Mesendoderm (in vitro differentiated cells): ENCODE measurements around the gene DUSP3.

Experiments
- DNase-seq: peaks from one replicate; pipeline ENCODE4 v3.0.0; 2013
- H2AK5ac ChIP-seq: 2 replicates; pipeline ENCODE4 v1.6.1; 2013; ENCODE audit warnings: low read length, inconsistent platforms
- H2BK120ac ChIP-seq: 2 replicates; pipeline ENCODE4 v1.6.1; 2013; ENCODE audit warnings: low read depth, mild to moderate bottlenecking, low read length, moderate library complexity, mixed read lengths
- H2BK15ac ChIP-seq: replicated peaks from 2 replicates; pipeline ENCODE4 v1.6.1; 2013; ENCODE audit warnings: low read depth, mild to moderate bottlenecking, moderate library complexity
- H2BK5ac ChIP-seq: 2 replicates; pipeline ENCODE4 v1.6.1; 2013; ENCODE audit warnings: low read length, inconsistent platforms
- H3K18ac ChIP-seq: 2 replicates; pipeline ENCODE4 v1.6.1; 2013; ENCODE audit warnings: mild to moderate bottlenecking, low read length, mixed read lengths
- H3K23ac ChIP-seq: one replicate; pipeline ENCODE4 v1.6.1; 2013; ENCODE audit warnings: low read length
- H3K27ac ChIP-seq: 2 replicates; pipeline ENCODE4 v1.5.1; 2013; ENCODE audit warnings: low read depth, mild to moderate bottlenecking, inconsistent platforms, low read length, moderate library complexity
- H3K27me3 ChIP-seq: 2 replicates; pipeline ENCODE4 v1.6.1; 2013; ENCODE audit warnings: low read length, control low read depth, mild to moderate bottlenecking, inconsistent platforms; ENCODE audit not compliant: insufficient read depth, poor library complexity
- H3K36me3 ChIP-seq: 2 replicates; pipeline ENCODE4 v1.6.1; 2013; ENCODE audit warnings: low read length, inconsistent platforms; ENCODE audit not compliant: control insufficient read depth, insufficient read depth
- H3K4ac ChIP-seq: one replicate; pipeline ENCODE4 v1.6.1; 2013; ENCODE audit warnings: low read depth, mild to moderate bottlenecking, low read length, moderate library complexity
- H3K4me1 ChIP-seq: 2 replicates; pipeline ENCODE4 v1.6.1; 2013; ENCODE audit warnings: low read depth, low read length, inconsistent platforms; ENCODE audit not compliant: control insufficient read depth
- H3K4me2 ChIP-seq: 2 replicates; pipeline ENCODE4 v1.6.1; 2013; ENCODE audit warnings: low read length
- H3K4me3 ChIP-seq: 2 replicates; pipeline ENCODE4 v1.5.1; 2013; ENCODE audit warnings: mild to moderate bottlenecking, low read length
- H3K56ac ChIP-seq: one replicate; pipeline ENCODE4 v1.6.1; 2013; ENCODE audit warnings: low read length
- H3K79me1 ChIP-seq: 2 replicates; pipeline ENCODE4 v1.6.1; 2013; ENCODE audit warnings: low read length, inconsistent platforms
- H3K79me2 ChIP-seq: 2 replicates; pipeline ENCODE4 v1.6.1; 2013; ENCODE audit warnings: mild to moderate bottlenecking, low read length; ENCODE audit not compliant: control insufficient read depth, insufficient read depth
- H3K9ac ChIP-seq: 2 replicates; pipeline ENCODE4 v1.6.1; 2013; ENCODE audit warnings: low read length, inconsistent platforms
- H4K5ac ChIP-seq: one replicate; pipeline ENCODE4 v1.6.1; 2013; ENCODE audit warnings: low read length
- H4K8ac ChIP-seq: one replicate; pipeline ENCODE4 v1.6.1; 2013; ENCODE audit warnings: low read depth, mild to moderate bottlenecking, control low read depth, low read length, moderate library complexity
- WGBS: extraction: QIAGEN DNeasy Blood & Tissue Kit; methylation state at CpG from one replicate; pipeline ENCODE4 v1.1.7; 2013; ENCODE audit warnings: low lambda C conversion rate, missing lambda C conversion rate; ENCODE audit not compliant: insufficient coverage; ENCODE audit errors: extremely low coverage; 5-methylcytosine and 5-hydroxymethylcytosine counted together

Gene DUSP3

DNA sequence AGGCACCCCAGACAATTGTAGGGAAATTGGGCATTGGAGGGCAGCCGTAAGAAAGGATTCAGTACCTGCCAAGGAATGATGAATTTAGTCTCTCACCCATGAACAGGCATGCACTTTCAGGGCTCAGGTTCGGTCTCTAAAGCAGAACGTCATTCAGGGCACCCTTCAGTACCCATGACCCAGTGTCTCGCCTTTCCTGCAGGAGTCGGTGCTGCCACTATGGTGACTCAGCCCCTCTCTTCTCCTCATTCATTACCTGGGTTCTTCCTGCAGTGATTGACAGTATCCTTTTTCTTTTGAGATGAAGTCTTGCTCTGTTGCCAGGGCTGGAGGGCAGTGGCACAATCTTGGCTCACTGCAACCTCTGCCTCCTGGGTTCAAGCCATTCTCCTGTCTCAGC is 28.6 kb downstream of the DUSP3 start:
- H4K5ac ChIP-seq = no peak overlapping the region
- H3K27ac ChIP-seq = no peak overlapping the region
- DNase-seq = no peak
- H3K23ac ChIP-seq = no peak overlapping the region
- H2BK120ac ChIP-seq = no peak overlapping the region
- no peak overlapping the region for H3K56ac ChIP-seq
- H3K4ac ChIP-seq = no peak overlapping the region
- H2BK5ac ChIP-seq = no peak overlapping the region
- no peaks in the 10 kb centered on the region for H3K79me1 ChIP-seq
- H3K4me1 ChIP-seq = no peaks in the 10 kb centered on the region
- H3K9ac ChIP-seq = no peak overlapping the region
- H3K18ac ChIP-seq = no peak overlapping the region
- H4K8ac ChIP-seq = no peak overlapping the region
- no peaks in the 10 kb centered on the region for H3K36me3 ChIP-seq
- no peak overlapping the region for H3K4me2 ChIP-seq
- no peak overlapping the region for H3K4me3 ChIP-seq
- H2BK15ac ChIP-seq = no peak overlapping the region
- no peaks in the 10 kb centered on the region for H3K79me2 ChIP-seq
- H3K27me3 ChIP-seq = no peaks in the 10 kb centered on the region
- WGBS = no CpG with 5 or more reads among the region's 5 CpGs
- H2AK5ac ChIP-seq = no peak overlapping the region

DNA sequence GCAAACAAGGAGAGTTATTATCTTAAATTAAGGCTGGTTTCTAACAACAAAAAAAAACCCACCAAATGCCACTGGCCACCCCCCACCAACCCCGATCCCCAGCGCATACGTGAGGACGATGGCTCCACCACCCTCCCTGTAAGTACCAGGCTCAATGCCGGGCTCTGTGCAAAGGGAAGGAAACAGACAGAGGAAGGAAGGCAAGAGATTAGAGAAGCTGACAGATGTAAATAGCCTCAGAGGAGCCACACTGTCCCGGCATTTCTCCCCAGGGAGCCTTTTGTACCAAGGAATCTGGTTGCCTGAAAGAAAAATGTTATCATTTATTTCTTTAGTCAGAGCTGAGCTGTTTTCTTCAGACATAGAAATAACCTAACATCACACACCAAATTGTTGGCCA is 33.2 kb downstream of the DUSP3 start:
- no peak overlapping the region for H4K5ac ChIP-seq
- WGBS = no CpG with 5 or more reads among the region's 6 CpGs
- H3K36me3 ChIP-seq = no peaks in the 10 kb centered on the region

DNA sequence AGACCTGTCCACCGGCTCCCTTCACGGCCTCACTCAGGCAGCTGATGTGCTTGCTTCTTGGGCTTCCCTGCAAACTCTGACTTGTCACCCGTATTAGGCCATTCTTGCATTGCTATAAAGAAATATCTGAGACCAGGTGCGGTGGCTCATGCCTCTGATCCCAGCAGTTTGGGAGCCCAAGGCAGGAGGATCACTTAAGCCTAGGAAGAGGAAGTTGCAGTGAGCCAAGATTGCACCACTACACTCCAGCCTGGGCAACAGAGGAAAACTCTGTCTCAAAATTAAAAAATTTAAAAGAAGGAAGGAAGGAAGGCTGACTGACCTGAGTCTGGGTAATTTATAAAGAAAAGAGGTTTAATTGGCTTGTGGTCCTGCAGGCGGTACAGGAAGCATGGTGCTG is 37.1 kb downstream of the DUSP3 start:
- H3K27ac ChIP-seq = no peak overlapping the region
- no peaks in the 10 kb centered on the region for H3K4me1 ChIP-seq
- no peaks in the 10 kb centered on the region for H3K79me1 ChIP-seq
- H3K36me3 ChIP-seq = no peaks in the 10 kb centered on the region
- no peak overlapping the region for H3K23ac ChIP-seq
- no peak for DNase-seq
- H3K18ac ChIP-seq = no peak overlapping the region
- H3K4me2 ChIP-seq = no peak overlapping the region
- no peak overlapping the region for H3K9ac ChIP-seq
- H2BK120ac ChIP-seq = no peak overlapping the region
- no peak overlapping the region for H2AK5ac ChIP-seq
- no peak overlapping the region for H3K4me3 ChIP-seq
- no peak overlapping the region for H2BK15ac ChIP-seq
- no peak overlapping the region for H3K4ac ChIP-seq
- no peak overlapping the region for H4K8ac ChIP-seq
- WGBS = no CpG with 5 or more reads among the region's 5 CpGs
- no peaks in the 10 kb centered on the region for H3K79me2 ChIP-seq
- H3K27me3 ChIP-seq = no peaks in the 10 kb centered on the region
- no peak overlapping the region for H2BK5ac ChIP-seq
- H3K56ac ChIP-seq = no peak overlapping the region
- no peak overlapping the region for H4K5ac ChIP-seq

More for the DNA sequence above, 33.2 kb downstream of the DUSP3 start:
- Histone ChIP-seq H3K27me3 (no peaks in the 10 kb centered on the region), H3K23ac (no peak overlapping the region), H3K27ac (no peak overlapping the region), H3K4me1 (no peaks in the 10 kb centered on the region), H3K56ac (no peak overlapping the region), H3K4me2 (no peak overlapping the region), H2BK5ac (no peak overlapping the region), H4K8ac (no peak overlapping the region), H3K4ac (no peak overlapping the region), H2BK120ac (no peak overlapping the region), H2AK5ac (no peak overlapping the region), H3K4me3 (no peak overlapping the region), H3K79me2 (no peaks in the 10 kb centered on the region), H3K9ac (no peak overlapping the region), H2BK15ac (no peak overlapping the region), H3K79me1 (no peaks in the 10 kb centered on the region), H3K18ac (no peak overlapping the region)
- no peak for DNase-seq

DNA sequence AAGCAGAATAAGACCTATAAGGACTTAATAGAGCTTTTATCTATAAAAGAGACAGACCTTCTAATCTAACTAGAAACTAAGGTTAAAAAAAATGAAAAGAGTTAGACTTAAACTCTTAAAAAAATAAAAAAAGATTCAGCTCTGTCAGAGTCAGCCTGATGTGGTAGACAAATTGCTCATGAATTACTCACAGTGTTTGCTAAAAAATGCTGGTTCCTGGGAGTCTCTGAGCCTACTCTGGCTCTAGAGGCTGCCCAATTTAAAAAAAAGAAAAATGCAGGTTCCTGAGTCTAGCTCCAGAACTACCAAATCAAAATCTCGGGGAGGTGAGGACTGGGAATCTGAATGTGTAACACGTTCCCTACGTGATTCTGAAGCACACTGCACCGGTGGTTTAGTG is 38.2 kb downstream of the DUSP3 start:
- Histone ChIP-seq H3K4ac (no peak overlapping the region), H3K4me1 (no peaks in the 10 kb centered on the region), H2BK120ac (no peak overlapping the region), H4K8ac (no peak overlapping the region), H3K27ac (no peak overlapping the region), H3K4me2 (no peak overlapping the region), H3K36me3 (no peaks in the 10 kb centered on the region), H3K56ac (no peak overlapping the region), H2AK5ac (no peak overlapping the region), H3K27me3 (no peaks in the 10 kb centered on the region), H3K18ac (no peak overlapping the region), H3K9ac (no peak overlapping the region), H4K5ac (no peak overlapping the region), H2BK15ac (no peak overlapping the region), H3K79me1 (no peaks in the 10 kb centered on the region), H3K4me3 (no peak overlapping the region), H2BK5ac (no peak overlapping the region), H3K79me2 (no peaks in the 10 kb centered on the region), H3K23ac (no peak overlapping the region)
- WGBS = no CpG with 5 or more reads among the region's 4 CpGs
- no peak for DNase-seq

DNA sequence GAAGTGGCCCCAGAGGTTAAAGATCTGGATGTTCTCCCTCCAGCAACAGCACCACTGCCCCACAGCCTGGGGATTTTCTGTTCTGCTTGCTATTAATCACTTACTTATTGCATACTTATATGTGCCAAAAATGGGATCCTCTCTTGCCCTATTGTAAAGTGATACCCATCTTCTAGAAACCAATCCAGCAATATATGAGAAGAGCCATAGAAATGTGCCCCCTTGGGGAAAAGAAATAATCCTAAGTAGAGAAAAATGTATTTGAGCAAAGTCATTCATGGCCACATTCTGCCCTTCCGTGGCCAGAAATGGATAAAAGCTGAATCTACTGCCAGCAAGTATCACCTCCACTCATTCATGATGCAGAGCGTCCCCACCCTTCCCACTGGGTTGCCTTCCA is 41.1 kb downstream of the DUSP3 start:
- H3K27ac ChIP-seq = no peak overlapping the region
- H3K36me3 ChIP-seq = no peaks in the 10 kb centered on the region
- no peaks in the 10 kb centered on the region for H3K79me2 ChIP-seq
- H3K4ac ChIP-seq = no peak overlapping the region
- WGBS = no CpG with 5 or more reads among the region's 2 CpGs
- H3K27me3 ChIP-seq = no peaks in the 10 kb centered on the region
- H3K4me3 ChIP-seq = no peak overlapping the region
- no peak overlapping the region for H2BK120ac ChIP-seq
- H3K4me2 ChIP-seq = no peak overlapping the region
- DNase-seq = no peak
- H2BK5ac ChIP-seq = no peak overlapping the region
- no peak overlapping the region for H2AK5ac ChIP-seq
- H3K56ac ChIP-seq = no peak overlapping the region
- no peak overlapping the region for H3K9ac ChIP-seq
- H4K8ac ChIP-seq = no peak overlapping the region
- H2BK15ac ChIP-seq = no peak overlapping the region
- no peak overlapping the region for H3K23ac ChIP-seq
- no peak overlapping the region for H3K18ac ChIP-seq
- H3K4me1 ChIP-seq = no peaks in the 10 kb centered on the region
- no peak overlapping the region for H4K5ac ChIP-seq
- H3K79me1 ChIP-seq = no peaks in the 10 kb centered on the region

DNA sequence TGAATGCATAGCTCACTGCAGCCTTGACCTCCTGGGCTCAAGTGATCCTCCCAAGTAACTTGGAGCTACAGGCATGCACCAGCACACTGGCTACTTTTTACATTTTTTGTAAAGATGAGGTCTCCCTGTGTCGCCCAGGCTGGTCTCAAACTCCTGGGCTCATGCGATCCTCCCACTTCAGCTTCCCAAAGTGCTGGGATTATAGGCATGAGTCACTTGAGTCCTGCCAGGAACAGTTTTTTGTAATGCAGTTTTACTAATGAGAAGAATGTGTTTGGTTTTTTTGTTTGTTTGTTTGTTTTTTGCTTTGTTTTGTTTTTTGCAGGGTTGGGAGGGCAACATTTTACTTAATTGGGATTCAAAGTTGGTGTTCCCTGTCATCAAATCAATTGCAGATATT is 42.4 kb downstream of the DUSP3 start:
- Histone ChIP-seq H3K4me2 (no peak overlapping the region), H3K4me1 (no peaks in the 10 kb centered on the region)
- no CpG with 5 or more reads among the region's 2 CpGs for WGBS

More for the DNA sequence above, 42.4 kb downstream of the DUSP3 start:
- no peak overlapping the region for H3K56ac ChIP-seq
- H4K5ac ChIP-seq = no peak overlapping the region
- no peak overlapping the region for H3K18ac ChIP-seq
- no peak overlapping the region for H3K23ac ChIP-seq
- H2BK5ac ChIP-seq = no peak overlapping the region
- no peak overlapping the region for H3K4ac ChIP-seq
- no peak overlapping the region for H2BK120ac ChIP-seq
- no peaks in the 10 kb centered on the region for H3K36me3 ChIP-seq
- no peaks in the 10 kb centered on the region for H3K27me3 ChIP-seq
- H3K4me3 ChIP-seq = no peak overlapping the region
- no peak for DNase-seq
- H2AK5ac ChIP-seq = no peak overlapping the region
- H3K79me1 ChIP-seq = no peaks in the 10 kb centered on the region
- no peak overlapping the region for H3K9ac ChIP-seq
- H3K27ac ChIP-seq = no peak overlapping the region
- no peaks in the 10 kb centered on the region for H3K79me2 ChIP-seq
- H4K8ac ChIP-seq = no peak overlapping the region
- no peak overlapping the region for H2BK15ac ChIP-seq
